ENCODE results near the gene HOXA3.

GRCh38 chr7:27160546-27161213 is 8.3 kb upstream of the HOXA3 start:
- TF ChIP-seq CTCF (optimal IDR thresholded peaks at IDR 0.05 in 1 of 3, IDR thresholded peaks at IDR 0.05 in 1 of 3, conservative IDR thresholded peaks at IDR 0.05 in 1 of 3; ENCODE audit: extremely low read depth in 1 of 3, insufficient read depth in 2 of 3, low read length in 3 of 3) (peak in 2 of 3 experiments; percentile 79 to 99), EZH2 (IDR thresholded peaks at IDR 0.05; ENCODE audit: low read length) (no peak)

All from keratinocyte (primary cell).